HG02678 (cell line): ENCODE results near the gene MYO5B.
A peak's percentile ranks its signal among the peaks of the same experiment; 100 is the strongest.

Experiments used
- ATAC-seq: cut with Tn5 transposase; IDR thresholded peaks from one replicate; pipeline ENCODE4 v1.9.1; 2021; ENCODE audit warnings: mild to moderate bottlenecking, moderate library complexity; ENCODE audit not compliant: unreplicated experiment

Gene MYO5B

GRCh38 chr18:50022985-50023384 lies 172.0 kb downstream of the MYO5B start:
- no peak for ATAC-seq

GRCh38 chr18:50014606-50015005 lies 180.3 kb downstream of the MYO5B start:
- ATAC-seq, result no peak

- ATAC-seq, result no peak
Observed at GRCh38 chr18:50013363-50014138, 181.4 kb downstream of the MYO5B start.

GRCh38 chr18:50011813-50012435 lies 183.0 kb downstream of the MYO5B start:
- no peak for ATAC-seq

- ATAC-seq, result peak; percentile 80
Observed at GRCh38 chr18:50009773-50010335, 185.1 kb downstream of the MYO5B start.

GRCh38 chr18:50008306-50008705 lies 186.6 kb downstream of the MYO5B start:
- no peak for ATAC-seq

GRCh38 chr18:50006470-50007046 lies 188.4 kb downstream of the MYO5B start:
- ATAC-seq, result no peak

GRCh38 chr18:50004013-50004412 lies 190.9 kb downstream of the MYO5B start:
- ATAC-seq, result no peak

GRCh38 chr18:50002781-50003180 lies 192.2 kb downstream of the MYO5B start:
- no peak for ATAC-seq

- no peak for ATAC-seq
Observed at GRCh38 chr18:50000227-50000626, 194.7 kb downstream of the MYO5B start.

GRCh38 chr18:49999128-49999527 lies 195.8 kb downstream of the MYO5B start:
- ATAC-seq, result no peak

GRCh38 chr18:49997558-49997957 lies 197.4 kb downstream of the MYO5B start:
- ATAC-seq, result no peak

GRCh38 chr18:49994410-49994809 lies 200.5 kb downstream of the MYO5B start:
- no peak for ATAC-seq

- no peak for ATAC-seq
Observed at GRCh38 chr18:49993299-49993698, 201.6 kb downstream of the MYO5B start.

GRCh38 chr18:49988733-49989132 lies 206.2 kb downstream of the MYO5B start:
- no peak for ATAC-seq

GRCh38 chr18:49988101-49988500 lies 206.8 kb downstream of the MYO5B start:
- ATAC-seq, result no peak

- no peak for ATAC-seq
Observed at GRCh38 chr18:49985236-49985635, 209.7 kb downstream of the MYO5B start.

GRCh38 chr18:49980896-49981295 lies 214.1 kb downstream of the MYO5B start:
- no peak for ATAC-seq

GRCh38 chr18:49976795-49977560 lies 218.0 kb downstream of the MYO5B start:
- ATAC-seq, result no peak

- no peak for ATAC-seq
Observed at GRCh38 chr18:49976001-49976400, 218.9 kb downstream of the MYO5B start.

- ATAC-seq, result no peak
Observed at GRCh38 chr18:49974079-49974478, 220.9 kb downstream of the MYO5B start.
